Fibroblast of the conjunctiva (primary cell): Measurements from ENCODE around the gene TASP1.

Experiments used
- DNase-seq: peaks from one replicate; pipeline ENCODE4 v3.0.0-alpha.2; 2010; ENCODE audit warnings: low read depth

The TASP1 gene

GRCh38 chr20:13432126-13432525 is 206.6 kb downstream of the TASP1 start:
- no peak for DNase-seq

GRCh38 chr20:13430346-13431002 is 208.3 kb downstream of the TASP1 start:
- no peak for DNase-seq

GRCh38 chr20:13428684-13429083 is 210.0 kb downstream of the TASP1 start:
- no peak for DNase-seq

- DNase-seq, result no peak
Measured at GRCh38 chr20:13426870-13427269, 211.9 kb downstream of the TASP1 start.

DNA sequence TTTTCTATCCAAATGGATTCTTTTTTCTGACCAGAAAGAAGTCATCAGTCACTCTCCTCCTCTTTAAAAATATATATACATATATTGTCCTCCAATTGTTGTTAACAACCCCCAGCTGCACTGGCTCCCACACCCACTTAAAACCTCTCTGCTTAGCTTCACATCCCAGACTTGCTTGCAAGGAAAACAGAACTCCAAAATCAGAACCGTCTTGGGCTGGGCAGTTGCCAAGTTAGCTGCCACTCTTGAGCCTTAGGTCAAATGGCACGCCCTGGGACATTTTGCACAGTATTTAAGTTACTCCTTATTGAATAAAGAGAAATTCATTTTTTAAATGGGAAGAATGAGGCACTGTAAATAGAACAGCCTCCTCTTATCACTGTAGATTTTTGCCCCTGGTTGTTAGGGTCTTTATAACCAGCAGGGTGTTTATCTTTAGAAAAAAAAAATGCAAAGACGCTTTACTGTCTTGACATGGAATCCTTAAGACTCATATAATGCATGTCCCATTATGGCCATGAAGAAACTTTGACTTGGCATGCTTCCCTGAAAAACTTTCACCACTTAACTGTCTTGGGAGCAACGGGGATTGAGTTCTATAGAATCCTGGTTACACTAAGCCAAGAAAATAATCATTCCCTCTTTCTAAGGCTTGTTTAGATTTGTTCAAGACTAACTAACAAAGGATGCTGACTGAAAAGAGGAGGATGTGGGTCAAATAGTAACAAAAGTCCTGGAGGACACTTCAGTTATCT is 213.2 kb downstream of the TASP1 start:
- peak; percentile 4 for DNase-seq

- DNase-seq, result no peak
Measured at GRCh38 chr20:13424174-13424833, 214.4 kb downstream of the TASP1 start.

- no peak for DNase-seq
Measured at GRCh38 chr20:13423472-13424173, 215.1 kb downstream of the TASP1 start.

GRCh38 chr20:13422637-13423036 is 216.1 kb downstream of the TASP1 start:
- DNase-seq, result no peak

GRCh38 chr20:13420625-13421024 is 218.1 kb downstream of the TASP1 start:
- DNase-seq, result no peak

DNA sequence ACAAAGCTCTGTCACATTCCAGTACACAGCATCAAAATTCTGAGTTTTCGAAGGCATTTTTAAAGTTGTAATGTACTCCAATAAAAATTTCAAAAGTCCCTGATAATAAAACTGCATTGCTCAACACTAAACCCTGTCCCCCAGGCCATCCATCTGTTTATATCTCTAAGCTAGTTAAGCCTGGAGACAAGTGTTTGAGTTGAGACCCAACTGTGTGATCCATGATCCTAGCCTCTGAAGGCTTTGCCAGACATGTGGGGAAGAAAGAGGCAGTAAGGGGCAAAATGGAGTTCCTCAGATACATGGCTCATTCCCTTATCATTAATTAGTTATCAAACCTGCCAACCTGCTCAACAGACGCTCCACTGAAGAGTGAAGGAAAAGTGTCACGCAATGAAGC is 219.3 kb downstream of the TASP1 start:
- no peak for DNase-seq

DNA sequence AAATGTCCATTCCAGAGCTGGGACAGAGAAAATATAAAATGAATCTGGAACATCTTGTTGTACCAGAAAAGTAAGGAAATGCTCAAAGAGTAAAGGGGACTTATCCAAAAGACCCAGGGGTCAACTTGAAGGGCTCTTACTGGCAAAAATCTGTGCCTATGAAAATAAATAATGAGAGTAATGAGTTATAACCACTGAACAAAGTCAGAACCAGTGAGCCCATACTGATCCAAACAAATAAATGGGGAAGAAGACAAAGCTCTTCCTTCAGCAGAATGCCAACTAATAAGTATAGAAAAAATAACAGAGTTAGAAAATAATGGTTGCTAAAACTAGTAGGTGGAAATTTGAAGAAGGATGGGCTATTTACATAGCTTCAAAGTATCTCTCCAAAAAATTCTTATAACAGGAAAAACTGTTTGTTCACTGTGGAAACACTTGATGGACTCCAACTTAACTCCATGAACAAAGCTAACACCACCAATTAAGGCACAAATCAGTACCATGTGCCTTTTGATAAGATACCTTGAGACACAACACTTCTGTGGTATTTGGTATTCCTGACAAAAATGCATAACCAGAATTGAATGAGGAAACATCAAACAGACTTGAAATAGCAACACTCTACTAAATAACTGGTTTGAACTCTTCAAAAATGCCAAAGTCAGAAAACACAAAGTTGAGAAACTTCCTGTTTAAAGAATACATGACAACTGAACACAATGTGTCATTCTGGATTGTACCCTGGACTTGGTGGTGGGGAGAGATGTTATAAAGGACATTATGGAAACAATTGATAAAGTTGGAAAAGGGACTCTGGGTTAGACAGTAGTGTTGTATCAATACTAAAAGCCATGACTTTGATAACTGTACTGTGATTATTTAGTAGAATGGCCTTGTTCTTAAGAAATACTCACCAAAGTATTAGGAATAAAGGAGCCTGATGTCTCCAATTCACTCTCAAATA is 220.2 kb downstream of the TASP1 start:
- no peak for DNase-seq

DNA sequence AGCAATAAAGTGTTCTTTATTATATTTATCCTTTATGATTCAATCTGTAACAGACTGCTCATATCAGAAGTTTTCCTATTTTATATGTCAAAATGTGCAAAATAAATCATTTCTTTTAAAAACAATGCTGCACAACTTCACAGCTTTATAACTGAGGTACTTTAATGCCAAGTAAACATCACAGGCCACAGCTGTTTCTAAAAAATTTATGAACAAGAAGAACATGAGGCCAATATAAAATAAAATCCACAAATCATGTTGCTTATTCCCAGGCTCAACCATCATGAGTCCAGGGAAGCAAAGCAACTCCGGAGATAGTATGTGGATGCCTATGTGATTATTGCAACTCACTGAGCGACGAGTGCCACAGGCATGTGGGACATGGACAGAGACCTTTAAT is 222.2 kb downstream of the TASP1 start:
- DNase-seq, result no peak

- no peak for DNase-seq
Measured at GRCh38 chr20:13412806-13413445, 225.8 kb downstream of the TASP1 start.

GRCh38 chr20:13404293-13404692 is 234.4 kb downstream of the TASP1 start:
- no peak for DNase-seq

DNA sequence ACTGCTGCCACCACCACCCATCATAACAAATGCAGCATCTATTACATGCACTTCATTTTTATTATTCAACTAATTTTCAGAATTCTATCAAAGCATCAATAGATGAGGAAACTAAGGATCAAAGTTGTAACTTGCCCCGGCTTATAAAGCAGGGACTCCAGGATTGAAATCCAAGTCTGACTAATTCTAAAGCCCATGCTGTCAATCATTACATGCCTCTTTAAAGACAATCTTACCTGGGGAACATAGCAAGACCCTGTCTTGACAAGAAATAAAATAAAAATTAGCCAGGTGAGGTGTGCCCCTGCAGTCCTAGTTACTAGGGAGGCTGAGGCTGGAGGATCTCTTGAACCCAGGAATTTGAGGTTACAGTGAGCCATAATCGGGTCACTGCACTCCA is 235.3 kb downstream of the TASP1 start:
- no peak for DNase-seq

- no peak for DNase-seq
Measured at GRCh38 chr20:13402986-13403385, 235.7 kb downstream of the TASP1 start.

GRCh38 chr20:13402171-13402760 is 236.5 kb downstream of the TASP1 start:
- no peak for DNase-seq

DNA sequence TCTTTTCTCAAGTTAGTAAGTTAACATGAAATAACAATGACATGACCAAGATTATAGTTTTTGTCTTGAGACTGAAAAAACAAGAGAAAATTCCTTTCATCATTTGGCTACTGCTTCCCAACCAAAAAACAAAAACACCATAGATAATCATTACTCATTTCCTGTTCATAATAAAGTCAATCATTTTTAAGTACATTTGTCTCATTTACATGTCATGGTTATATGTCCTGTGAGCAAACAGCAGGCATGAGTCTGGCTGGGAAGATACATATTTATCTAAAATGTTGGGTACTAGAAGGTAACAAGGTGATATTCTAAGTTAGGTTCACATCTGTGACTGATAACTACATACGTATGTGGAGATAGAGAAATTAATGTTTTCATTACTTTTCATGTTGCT is 237.1 kb downstream of the TASP1 start:
- DNase-seq, result no peak

DNA sequence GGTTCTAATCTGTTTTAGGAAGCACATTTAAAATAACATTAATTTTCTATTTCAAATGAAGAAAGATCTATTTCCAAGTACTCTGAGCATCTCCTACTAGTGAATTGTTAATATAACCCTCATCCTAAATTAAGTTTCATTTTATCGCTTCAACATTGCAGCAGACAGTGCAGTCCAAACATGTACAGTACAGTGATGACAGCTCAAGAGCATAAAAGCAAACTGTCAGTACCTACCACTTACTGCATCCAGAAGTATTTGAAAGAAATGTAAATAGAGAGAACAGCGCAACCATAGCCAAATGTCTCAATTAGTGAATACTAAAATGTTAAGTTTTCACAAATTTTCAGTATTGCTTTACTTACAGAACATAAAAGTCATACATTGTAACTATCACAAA is 238.3 kb downstream of the TASP1 start:
- no peak for DNase-seq

- no peak for DNase-seq
Measured at GRCh38 chr20:13397300-13397724, 241.4 kb downstream of the TASP1 start.

GRCh38 chr20:13396826-13397225 is 241.9 kb downstream of the TASP1 start:
- DNase-seq, result no peak
